Thoracic aorta (tissue), 2 donors: ENCODE results near the gene PLEKHH2. TPM values are rescaled to one million over a fixed set of nuclear protein-coding genes. Genes with fewer than 3 reads are reported as not detected.
A peak's percentile ranks its signal among the peaks of the same experiment; 100 is the strongest.

Experiments
- ATAC-seq: fragments of 150-250 bp; one replicate; pipeline ENCODE4 v1.8.0; 2017; ENCODE audit warnings: low read depth; ENCODE audit not compliant: insufficient number of reproducible peaks, low FRiP score
- DNase-seq: peaks from one replicate; pipeline ENCODE4 v3.0.0-alpha.2; 2020; ENCODE audit warnings: low spot score
- H3K27ac ChIP-seq, 2 donors: fragments of 200-600 bp; sonication (generic); 1 replicate in 1 of 2; 2 replicates in 1 of 2; pipeline ENCODE4 v1.5.1; 2016; ENCODE audit warnings: mild to moderate bottlenecking in 2 of 2, moderate library complexity in 2 of 2
- H3K27me3 ChIP-seq: fragments of 200-600 bp; sonication (generic); replicated peaks from 2 replicates; pipeline ENCODE4 v1.6.0; 2016; ENCODE audit warnings: mild to moderate bottlenecking; ENCODE audit not compliant: insufficient read depth
- H3K36me3 ChIP-seq: fragments of 200-600 bp; sonication (generic); one replicate; pipeline ENCODE4 v1.5.1; 2016
- H3K4me1 ChIP-seq, 2 donors: fragments of 200-600 bp; sonication (generic); 1 replicate in 1 of 2; 2 replicates in 1 of 2; pipeline versions ENCODE4 v1.5.1 to v1.6.0; 2016; ENCODE audit warnings: low read depth in 2 of 2, mild to moderate bottlenecking in 1 of 2; ENCODE audit not compliant: control insufficient read depth in 1 of 2
- H3K4me3 ChIP-seq: fragments of 200-600 bp; sonication (generic); 2 replicates; pipeline ENCODE4 v1.5.1; 2016; ENCODE audit warnings: mild to moderate bottlenecking
- H3K9me3 ChIP-seq: fragments of 200-600 bp; sonication (generic); 2 replicates; pipeline ENCODE4 v1.5.1; 2016
- total RNA-seq, 2 donors: library from RNA; depleted of rRNA; stranded (reverse); fragments of >200 nt; gene quantifications; one replicate each; pipeline versions ENCODE4 v1.1.0 to v1.2.3, GENCODE V29; 2016
- TF ChIP-seq, protein P1 (sequence below): fragments of 200-600 bp; sonication (generic); IDR thresholded peaks from one replicate; pipeline ENCODE4 v1.5.1; 2019; ENCODE audit warnings: antibody characterized with exemption

PLEKHH2 gene
- total RNA-seq = 10 to 100 TPM; 23.3 to 29.5 TPM

DNA sequence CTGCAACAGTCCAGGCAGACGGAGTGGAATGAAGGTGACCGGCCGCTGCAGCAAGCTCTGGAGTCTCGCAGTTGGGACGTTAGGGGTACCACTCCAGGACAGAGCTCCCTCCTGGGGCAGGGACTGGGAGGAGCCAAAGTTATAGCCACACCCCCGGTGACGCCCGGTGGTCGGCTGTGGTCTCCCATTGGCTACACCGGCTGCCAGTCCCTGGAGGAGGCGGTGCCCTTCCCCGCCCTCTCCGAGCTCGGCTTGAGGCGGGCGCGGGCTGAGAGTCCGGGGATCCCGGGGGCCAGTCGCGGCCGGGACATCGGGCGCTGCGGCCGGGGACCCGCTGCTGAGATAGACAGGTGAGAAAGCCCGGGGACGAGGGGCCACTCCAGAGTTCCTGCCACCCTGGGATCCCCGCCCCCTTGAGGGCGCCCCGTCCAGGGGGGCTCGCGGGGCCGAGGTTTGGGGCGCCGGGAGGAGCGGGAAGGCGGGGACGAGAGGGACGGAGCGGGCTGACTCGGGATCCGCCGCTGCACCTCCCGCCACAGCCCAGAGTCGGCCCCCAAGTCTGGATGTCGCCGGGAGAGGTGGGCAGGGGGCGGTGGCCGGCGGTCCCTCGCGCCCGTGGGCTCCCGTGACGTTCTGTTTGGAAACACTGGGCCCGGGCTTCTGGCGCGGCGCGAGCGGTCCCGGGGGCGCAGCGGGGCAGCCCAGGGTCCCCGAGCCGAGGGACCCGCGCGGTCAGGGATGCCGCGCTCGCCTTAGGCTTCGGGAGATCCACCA lies at the start of gene PLEKHH2:
PLEKHH2 (plus strand) TSS at position 231 of the 774 bp plus-strand sequence. CDS start 7,414 bp downstream, outside the sequence.
- ATAC-seq = peak; percentile 75
- H3K27me3 ChIP-seq = no peaks in the 10 kb centered on the region
- peaks cover 0 to 4% of the 10 kb centered on the region in 2 donors for H3K4me1 ChIP-seq
- no peaks in the 10 kb centered on the region for H3K9me3 ChIP-seq
- no peaks in the 10 kb centered on the region for H3K36me3 ChIP-seq
- H3K4me3 ChIP-seq = peak within 1 kb of the TSS; percentile 95
- DNase-seq = peak; percentile 55
- H3K27ac ChIP-seq = peak within 1 kb of the TSS; percentile 46 to 69
- TF ChIP-seq, protein P1, sequence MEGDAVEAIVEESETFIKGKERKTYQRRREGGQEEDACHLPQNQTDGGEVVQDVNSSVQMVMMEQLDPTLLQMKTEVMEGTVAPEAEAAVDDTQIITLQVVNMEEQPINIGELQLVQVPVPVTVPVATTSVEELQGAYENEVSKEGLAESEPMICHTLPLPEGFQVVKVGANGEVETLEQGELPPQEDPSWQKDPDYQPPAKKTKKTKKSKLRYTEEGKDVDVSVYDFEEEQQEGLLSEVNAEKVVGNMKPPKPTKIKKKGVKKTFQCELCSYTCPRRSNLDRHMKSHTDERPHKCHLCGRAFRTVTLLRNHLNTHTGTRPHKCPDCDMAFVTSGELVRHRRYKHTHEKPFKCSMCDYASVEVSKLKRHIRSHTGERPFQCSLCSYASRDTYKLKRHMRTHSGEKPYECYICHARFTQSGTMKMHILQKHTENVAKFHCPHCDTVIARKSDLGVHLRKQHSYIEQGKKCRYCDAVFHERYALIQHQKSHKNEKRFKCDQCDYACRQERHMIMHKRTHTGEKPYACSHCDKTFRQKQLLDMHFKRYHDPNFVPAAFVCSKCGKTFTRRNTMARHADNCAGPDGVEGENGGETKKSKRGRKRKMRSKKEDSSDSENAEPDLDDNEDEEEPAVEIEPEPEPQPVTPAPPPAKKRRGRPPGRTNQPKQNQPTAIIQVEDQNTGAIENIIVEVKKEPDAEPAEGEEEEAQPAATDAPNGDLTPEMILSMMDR = no peak

DNA sequence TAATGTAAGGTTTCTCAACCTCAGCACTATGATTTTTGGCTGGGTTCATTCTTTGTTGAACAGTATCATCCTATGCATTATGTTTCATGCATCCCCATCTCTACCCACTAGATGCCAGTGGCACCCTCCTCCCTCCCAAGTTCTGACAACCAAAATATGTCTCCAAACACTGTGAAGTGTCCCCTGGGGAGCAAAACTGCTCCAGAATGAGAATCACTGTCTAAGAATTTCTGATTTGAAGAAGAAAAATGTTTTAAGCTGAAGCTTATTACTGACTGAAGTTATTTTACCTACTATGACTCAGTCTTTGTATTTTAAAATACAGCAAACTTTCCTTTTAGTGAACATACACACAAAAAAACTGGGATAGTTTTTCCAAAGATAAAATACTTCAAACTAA lies 44.6 kb upstream of the PLEKHH2 start:
- Histone ChIP-seq H3K27me3 (no peaks in the 10 kb centered on the region), H3K4me3 (no peak overlapping the region), H3K4me1 (peaks cover 9 to 28% of the 10 kb centered on the region in 2 donors), H3K27ac (peak overlapping the region; percentile 14 to 18), H3K9me3 (no peaks in the 10 kb centered on the region), H3K36me3 (peaks cover 10% of the 10 kb centered on the region)
- DNase-seq (no peak), ATAC-seq (no peak)
- TF ChIP-seq, protein P1 = no peak

DNA sequence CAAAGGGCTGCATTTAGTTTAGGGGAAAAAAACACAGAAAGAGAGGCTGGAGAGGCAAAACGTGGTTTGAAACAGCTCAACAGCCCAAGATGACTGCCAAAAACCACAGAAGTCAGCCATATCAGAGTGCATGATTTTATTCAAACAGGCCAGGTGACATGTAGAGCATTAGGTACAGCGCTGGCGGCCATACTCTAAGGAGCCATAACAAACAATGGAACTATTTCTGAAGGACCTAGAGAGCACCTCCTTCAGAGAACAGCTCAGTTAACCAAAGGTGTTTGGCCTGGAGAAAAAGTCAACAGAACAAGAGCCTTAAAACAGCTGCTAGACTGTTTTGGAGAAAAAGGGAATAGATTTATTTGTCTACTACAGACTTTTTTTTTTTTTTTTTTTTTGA lies 43.8 kb upstream of the PLEKHH2 start:
- peak overlapping the region; percentile 9 to 18 for H3K27ac ChIP-seq
- H3K9me3 ChIP-seq = no peaks in the 10 kb centered on the region
- peaks cover 7% of the 10 kb centered on the region for H3K36me3 ChIP-seq
- no peaks in the 10 kb centered on the region for H3K27me3 ChIP-seq
- H3K4me3 ChIP-seq = no peak overlapping the region
- TF ChIP-seq, protein P1 = no peak
- peaks cover 9 to 28% of the 10 kb centered on the region in 2 donors for H3K4me1 ChIP-seq
- no peak for DNase-seq
- ATAC-seq = no peak

DNA sequence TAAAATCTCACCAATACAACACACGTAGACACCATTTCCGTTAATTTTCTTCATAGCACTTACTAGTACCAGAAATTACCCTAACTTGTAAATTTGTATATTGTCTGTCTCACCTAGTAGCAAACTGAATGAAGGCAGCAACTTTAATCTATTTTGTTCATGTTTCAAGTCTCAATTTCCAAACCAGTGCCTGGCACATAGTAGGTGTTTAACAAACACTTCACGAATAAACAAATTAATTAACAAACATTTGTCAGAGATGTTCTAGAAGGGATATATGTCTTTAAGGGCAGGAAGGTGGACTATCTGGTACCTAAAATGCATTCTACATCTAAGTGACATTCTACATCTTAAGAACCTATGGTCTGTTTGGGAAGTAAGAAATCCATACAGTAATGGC lies 42.2 kb upstream of the PLEKHH2 start:
- peaks cover 7% of the 10 kb centered on the region for H3K36me3 ChIP-seq
- H3K27ac ChIP-seq = peak overlapping the region in 1 of 2 donors; percentile 93

More for the DNA sequence above, 42.2 kb upstream of the PLEKHH2 start:
- no peaks in the 10 kb centered on the region for H3K27me3 ChIP-seq
- no peaks in the 10 kb centered on the region for H3K9me3 ChIP-seq
- H3K4me1 ChIP-seq = peaks cover 9 to 28% of the 10 kb centered on the region in 2 donors
- peak overlapping the region; percentile 92 for H3K4me3 ChIP-seq
- DNase-seq (no peak), ATAC-seq (no peak)
- TF ChIP-seq, protein P1 = no peak
